Right atrium auricular region (tissue), 2 donors: ENCODE measurements around the gene ITPR1. TPM values are rescaled to one million over a fixed set of nuclear protein-coding genes. Genes with fewer than 3 reads are reported as not detected.

Experiments
- DNase-seq: peaks from one replicate; pipeline ENCODE4 v3.0.0-alpha.2; 2019; ENCODE audit warnings: low spot score
- H3K27ac ChIP-seq, 2 donors: fragments of 200-600 bp; sonication (generic); 1 replicate in 1 of 2; 2 replicates in 1 of 2; pipeline ENCODE4 v1.5.1; 2016 to 2019
- H3K27me3 ChIP-seq, 2 donors: fragments of 200-600 bp; sonication (generic); one replicate each; pipeline versions ENCODE4 v1.5.1 to v1.6.0; 2017 to 2019
- H3K36me3 ChIP-seq: fragments of 200-600 bp; sonication (generic); one replicate; pipeline ENCODE4 v1.5.1; 2016
- H3K4me1 ChIP-seq, 2 donors: fragments of 200-600 bp; sonication (generic); one replicate each; pipeline versions ENCODE4 v1.5.1 to v1.6.0; 2017 to 2019
- H3K4me3 ChIP-seq, 2 donors: fragments of 200-600 bp; sonication (generic); 1 replicate in 1 of 2; 2 replicates in 1 of 2; pipeline ENCODE4 v1.5.1; 2017 to 2019; ENCODE audit warnings: mild to moderate bottlenecking in 1 of 2, moderate library complexity in 1 of 2
- H3K9me3 ChIP-seq, 2 donors: fragments of 200-600 bp; sonication (generic); one replicate each; pipeline ENCODE4 v1.5.1; 2019
- total RNA-seq, 2 donors: library from RNA; depleted of rRNA; stranded (reverse); fragments of >200 nt; gene quantifications; one replicate each; pipeline ENCODE4 v1.1.0, GENCODE V29; 2016
- TF ChIP-seq, protein P1 (sequence below), 2 donors: fragments of 200-600 bp; sonication (generic); IDR thresholded peaks; one replicate each; pipeline ENCODE4 v1.5.1; 2019; ENCODE audit warnings: antibody characterized with exemption in 2 of 2

ITPR1 gene
- total RNA-seq, 2 donors from 2014 or later, result 36.7 to 42.5 TPM

DNA sequence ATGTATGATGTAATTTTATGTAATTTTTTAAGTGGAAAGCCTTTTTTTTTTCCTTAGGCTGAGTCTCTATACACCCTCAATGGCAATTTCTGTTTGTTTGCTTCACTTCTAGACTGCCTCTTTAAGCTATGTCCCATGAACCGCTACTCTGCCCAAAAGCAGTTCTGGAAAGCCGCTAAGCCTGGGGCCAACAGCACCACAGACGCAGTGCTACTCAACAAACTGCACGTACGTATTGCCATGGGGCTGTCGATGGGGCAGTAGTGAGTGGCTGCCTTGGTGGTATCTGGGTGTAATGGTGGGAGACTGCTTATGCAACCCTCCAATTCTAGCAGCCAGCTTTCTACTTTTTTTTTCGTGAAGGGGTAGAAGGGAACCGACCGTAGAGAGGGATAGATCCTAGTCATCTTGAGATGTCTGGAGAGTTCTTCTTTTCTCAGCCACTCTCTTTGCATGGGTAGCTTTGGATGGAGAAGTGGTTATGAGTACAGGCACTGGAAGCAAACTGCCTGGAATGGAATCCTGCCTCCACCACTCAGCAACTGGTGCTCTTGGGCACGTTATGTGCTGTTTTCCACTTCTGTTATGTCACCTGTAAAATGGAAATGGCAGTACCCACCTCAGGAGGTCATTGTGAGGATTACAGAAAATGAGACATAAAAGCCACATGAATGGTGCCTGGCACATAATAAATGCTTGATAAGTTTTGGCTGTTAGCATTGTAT lies 134.7 kb downstream of the ITPR1 start:
- TF ChIP-seq, protein P1, sequence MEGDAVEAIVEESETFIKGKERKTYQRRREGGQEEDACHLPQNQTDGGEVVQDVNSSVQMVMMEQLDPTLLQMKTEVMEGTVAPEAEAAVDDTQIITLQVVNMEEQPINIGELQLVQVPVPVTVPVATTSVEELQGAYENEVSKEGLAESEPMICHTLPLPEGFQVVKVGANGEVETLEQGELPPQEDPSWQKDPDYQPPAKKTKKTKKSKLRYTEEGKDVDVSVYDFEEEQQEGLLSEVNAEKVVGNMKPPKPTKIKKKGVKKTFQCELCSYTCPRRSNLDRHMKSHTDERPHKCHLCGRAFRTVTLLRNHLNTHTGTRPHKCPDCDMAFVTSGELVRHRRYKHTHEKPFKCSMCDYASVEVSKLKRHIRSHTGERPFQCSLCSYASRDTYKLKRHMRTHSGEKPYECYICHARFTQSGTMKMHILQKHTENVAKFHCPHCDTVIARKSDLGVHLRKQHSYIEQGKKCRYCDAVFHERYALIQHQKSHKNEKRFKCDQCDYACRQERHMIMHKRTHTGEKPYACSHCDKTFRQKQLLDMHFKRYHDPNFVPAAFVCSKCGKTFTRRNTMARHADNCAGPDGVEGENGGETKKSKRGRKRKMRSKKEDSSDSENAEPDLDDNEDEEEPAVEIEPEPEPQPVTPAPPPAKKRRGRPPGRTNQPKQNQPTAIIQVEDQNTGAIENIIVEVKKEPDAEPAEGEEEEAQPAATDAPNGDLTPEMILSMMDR (IDR thresholded peaks at IDR 0.05), result no peak
- no peak overlapping the region for H3K4me3 ChIP-seq
- no peaks in the 10 kb centered on the region for H3K27me3 ChIP-seq
- no peak for DNase-seq
- no peaks in the 10 kb centered on the region for H3K36me3 ChIP-seq
- H3K4me1 ChIP-seq, result no peaks in the 10 kb centered on the region
- no peak overlapping the region for H3K27ac ChIP-seq
- no peaks in the 10 kb centered on the region for H3K9me3 ChIP-seq

DNA sequence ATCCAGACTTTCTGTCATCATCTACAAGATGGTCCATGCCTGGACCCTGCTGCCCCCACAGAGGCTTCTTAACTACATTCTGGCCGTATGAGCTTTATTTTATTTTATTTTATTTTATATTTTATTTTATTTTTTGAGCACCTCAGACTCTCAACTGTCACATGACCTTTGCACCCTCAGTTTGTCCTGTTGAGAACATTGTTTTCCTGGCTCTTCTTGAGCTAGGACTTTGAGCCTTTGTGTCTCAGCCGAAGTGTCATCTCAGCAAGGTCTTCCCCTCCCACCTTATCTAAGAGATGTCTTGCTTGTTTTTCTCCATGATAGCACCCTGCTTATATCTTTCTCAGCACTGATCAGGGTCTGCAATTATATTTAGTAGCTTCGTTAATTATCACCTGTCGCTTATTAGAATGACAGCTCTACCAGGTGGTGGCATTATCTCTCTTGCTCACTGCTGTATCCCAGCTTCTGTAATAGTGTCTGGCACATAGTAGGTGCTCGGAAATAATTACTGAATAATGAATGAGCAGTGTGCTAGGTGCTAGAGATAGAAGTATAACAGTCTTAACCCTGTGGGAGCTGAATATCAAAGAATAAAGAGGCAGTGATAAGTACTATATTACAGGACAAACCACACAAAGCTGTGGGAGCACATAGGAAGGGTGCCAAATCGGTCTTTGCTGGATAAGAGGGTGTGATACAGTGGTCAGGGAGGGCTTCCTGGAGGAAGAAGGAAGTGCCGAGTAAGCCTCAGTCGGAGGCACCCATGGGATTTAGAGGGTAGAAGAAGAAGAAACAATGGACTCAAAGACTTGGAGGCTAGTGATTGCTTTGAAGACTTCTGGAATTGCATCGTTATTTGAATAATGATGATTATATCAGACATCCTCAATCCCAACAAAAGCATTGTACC lies 136.2 kb downstream of the ITPR1 start:
- Histone ChIP-seq H3K9me3 (no peaks in the 10 kb centered on the region), H3K36me3 (no peaks in the 10 kb centered on the region), H3K4me1 (no peaks in the 10 kb centered on the region), H3K27ac (no peak overlapping the region), H3K27me3 (no peaks in the 10 kb centered on the region), H3K4me3 (no peak overlapping the region)
- no peak for DNase-seq
- TF ChIP-seq, protein P1 (IDR thresholded peaks at IDR 0.05), result no peak

DNA sequence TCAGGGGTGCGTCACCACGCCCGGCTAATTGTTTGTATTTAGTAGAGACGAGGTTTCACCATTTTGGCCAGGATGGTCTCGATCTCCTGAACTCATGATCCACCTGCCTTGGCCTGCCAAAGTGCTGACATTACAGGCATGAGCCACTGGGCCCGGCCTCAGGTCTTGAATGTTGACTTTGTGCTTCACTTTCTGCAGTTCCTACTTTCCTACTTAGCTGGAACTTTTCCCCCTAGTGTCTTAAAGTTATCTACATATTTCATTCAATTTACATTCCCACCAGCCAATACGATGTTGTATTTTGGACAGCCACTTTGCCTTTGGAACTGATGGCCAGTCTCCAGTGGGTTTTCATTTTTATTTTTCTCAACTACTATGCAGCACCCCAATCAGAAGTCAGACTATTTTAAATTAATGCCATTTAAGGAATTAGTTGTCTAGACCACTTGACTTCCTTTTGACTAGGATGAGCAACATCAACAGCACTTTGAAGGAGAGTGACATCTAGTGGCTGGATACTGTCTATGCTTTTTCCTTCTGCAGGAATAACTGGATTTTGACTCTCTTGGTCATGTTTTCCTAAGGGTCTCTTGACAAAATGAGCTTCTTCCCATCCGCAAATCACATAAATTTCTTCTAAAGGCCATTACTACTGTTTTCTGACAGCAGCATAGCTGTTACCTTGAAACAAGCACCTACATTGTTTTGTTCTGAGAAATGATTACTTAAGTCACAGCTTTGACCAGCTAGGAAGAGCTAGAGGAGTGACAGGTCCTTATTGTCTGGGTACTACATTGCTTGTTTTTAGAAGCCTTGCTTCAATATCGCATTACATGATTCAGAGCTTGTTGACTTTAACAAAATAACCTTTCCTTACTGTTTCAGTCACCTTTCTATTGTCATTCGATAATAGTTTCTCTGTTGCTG lies 140.2 kb downstream of the ITPR1 start:
- no peaks in the 10 kb centered on the region for H3K27me3 ChIP-seq
- peak overlapping the region in 1 of 2 donors; percentile 3 for H3K27ac ChIP-seq
- H3K4me3 ChIP-seq, result no peak overlapping the region
- TF ChIP-seq, protein P1 (IDR thresholded peaks at IDR 0.05), result peak; percentile 76 to 88
- H3K9me3 ChIP-seq, result no peaks in the 10 kb centered on the region
- no peaks in the 10 kb centered on the region for H3K4me1 ChIP-seq
- H3K36me3 ChIP-seq, result no peaks in the 10 kb centered on the region
- no peak for DNase-seq

DNA sequence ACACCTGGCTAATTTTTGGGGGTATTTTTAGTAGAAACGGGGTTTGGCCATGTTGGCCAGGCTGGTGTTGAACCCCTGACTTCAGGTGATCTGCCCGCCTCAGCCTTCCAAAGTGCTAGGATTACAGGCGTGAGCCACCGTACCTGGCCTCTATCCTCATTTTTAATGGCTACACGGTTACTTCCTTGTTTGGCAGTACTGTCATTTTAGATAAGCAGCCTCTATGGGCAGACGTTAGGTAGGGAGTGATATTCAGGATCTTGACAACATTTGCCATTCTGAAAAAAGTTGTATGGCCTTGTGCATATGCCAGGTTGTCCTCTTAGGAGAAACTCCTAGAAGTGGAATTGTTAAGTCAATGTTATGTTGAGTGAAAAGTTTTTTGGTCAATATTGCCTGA lies 141.7 kb downstream of the ITPR1 start:
- Histone ChIP-seq H3K27ac (no peak overlapping the region), H3K27me3 (no peaks in the 10 kb centered on the region), H3K4me3 (no peak overlapping the region), H3K4me1 (no peaks in the 10 kb centered on the region), H3K9me3 (no peaks in the 10 kb centered on the region), H3K36me3 (no peaks in the 10 kb centered on the region)
- DNase-seq, result no peak
- TF ChIP-seq, protein P1 (IDR thresholded peaks at IDR 0.05), result no peak

DNA sequence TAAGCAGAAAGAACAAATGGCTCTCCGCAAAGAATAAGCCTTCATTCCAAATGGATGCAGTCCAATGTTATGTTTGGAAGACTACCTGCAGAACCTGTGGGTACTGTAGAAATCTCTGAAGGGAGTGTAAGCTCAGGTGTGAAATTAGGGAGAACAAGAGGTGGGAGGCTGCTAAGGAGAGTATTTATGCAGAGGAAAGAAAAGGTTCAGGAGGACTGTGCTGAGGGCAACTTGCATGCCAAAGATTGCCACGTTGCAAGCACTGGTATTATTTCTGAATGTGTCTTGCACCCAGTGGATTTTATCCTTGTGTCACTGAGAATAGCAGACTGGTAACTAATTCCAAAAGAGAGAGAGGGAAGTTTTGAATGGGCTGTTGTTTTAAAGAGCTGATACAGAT lies 144.1 kb downstream of the ITPR1 start:
- Histone ChIP-seq H3K9me3 (no peaks in the 10 kb centered on the region), H3K4me3 (no peak overlapping the region), H3K27me3 (no peaks in the 10 kb centered on the region), H3K36me3 (peaks cover 4% of the 10 kb centered on the region), H3K27ac (no peak overlapping the region), H3K4me1 (no peaks in the 10 kb centered on the region)
- DNase-seq, result no peak
- TF ChIP-seq, protein P1 (IDR thresholded peaks at IDR 0.05), result no peak
